A204.1 (cell line): ENCODE results near the gene ZNF438.
"Not testable (repeated sequence)": the region's sequence is repeated elsewhere in the genome, so short reads cannot be mapped to it uniquely, and the experiment has no call there.

Experiments
- FAIRE-seq: peaks from 2 replicates; lab custom pipeline; 2012; peaks lifted over from hg19 to GRCh38; lab: Jason Lieb, UNC

ZNF438 gene

DNA sequence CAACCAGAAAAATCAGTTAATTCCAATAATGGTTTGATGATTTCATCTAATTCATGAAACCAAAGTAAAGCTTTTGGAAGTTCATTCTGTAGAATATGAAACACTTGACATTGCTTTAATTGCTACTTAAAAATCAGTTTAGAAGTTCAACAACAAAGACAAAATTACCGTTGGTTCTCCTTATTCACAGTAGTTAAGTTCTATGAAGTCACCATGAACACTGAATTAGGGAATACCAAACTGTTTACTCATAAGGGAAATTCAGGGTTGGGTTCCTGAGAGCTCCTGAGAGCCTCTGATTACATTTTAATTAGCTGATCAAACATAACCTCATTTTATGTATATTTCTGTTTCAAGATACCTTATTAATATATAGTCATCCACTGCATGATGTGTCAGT lies 46.2 kb downstream of the ZNF438 start:
- FAIRE-seq, result no peak

DNA sequence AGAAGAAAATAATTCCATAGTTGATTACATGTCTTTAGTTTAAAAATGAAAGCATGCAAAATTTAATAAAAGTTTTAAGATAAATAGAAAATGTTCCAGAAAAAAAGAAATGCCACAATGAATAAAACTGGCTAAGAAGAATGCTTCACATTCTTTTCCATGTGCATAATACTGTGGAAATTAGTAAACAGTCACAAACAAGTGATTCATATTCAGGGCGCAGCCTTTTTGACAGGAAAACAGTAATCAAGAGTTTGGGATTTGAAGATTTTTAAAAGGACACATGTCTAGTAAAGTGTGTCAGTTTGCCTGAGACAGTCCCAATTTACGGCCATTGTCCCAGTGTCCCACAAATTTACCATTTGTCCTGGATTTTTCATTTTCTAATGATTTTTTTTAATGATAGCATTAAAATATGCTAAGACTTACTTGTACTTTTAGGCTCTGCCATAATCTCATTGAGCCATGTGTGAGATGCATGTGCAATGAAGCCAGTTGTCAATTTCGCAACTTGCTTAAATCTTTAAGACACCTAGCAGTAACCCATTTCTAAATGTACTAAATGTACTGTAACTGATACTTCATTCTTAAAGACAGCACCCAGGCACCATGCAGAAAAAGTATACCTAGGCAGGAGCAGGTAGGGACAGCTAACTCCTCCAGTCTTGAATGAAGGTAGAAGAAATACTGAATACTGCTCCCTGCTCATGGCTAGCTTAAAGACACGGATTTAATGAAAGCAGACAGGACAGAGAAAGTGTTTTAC lies 46.9 kb downstream of the ZNF438 start:
- no peak for FAIRE-seq

DNA sequence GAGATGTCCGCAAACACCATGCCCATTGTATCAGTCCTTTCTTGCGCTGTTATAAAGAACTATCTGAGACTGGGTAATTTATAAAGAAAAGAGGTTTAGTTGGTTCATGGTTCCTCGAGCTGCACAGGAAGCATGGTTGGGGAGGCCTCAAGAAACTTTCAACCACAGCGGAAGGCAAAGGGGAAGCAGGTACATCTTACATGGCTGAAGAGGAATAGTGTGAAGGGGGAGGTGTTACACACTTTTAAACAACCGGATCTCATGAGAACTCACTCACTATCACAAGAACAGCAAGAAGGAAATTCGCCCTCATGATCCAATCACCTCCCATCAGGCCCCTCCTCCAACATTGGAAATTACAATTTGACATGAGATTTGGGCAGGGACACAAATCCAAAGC lies 48.5 kb downstream of the ZNF438 start:
- not testable (repeated sequence) for FAIRE-seq

DNA sequence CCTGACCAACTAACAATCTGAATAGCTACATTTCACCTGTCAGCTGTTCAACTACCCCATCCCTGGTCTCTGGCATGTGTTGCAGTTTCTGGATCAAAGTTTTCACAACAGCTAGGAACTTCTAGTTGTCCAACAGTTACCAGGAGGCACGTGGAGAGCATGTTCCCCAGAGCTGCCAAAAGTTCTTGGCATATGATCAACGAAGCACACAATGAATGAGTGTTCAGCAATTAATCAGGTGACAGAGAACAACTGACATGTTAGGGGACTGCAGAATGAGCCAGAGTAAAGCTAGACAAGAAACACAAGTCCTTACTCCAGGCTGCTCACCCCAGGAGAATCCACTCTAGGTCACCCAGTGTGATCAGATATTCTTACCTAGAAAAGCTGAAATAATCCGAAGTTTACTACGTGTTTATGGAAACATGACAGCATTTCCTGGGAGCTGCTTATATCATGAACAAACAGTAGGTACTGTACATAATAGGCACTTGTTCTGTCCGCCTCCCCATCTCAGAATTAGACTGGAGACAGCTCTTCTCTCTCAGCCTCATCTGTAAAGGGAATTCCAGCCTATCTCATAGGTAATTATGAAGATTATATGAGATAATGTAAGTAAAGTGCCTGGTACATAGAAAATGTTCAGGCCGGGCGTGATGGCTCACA lies 50.6 kb downstream of the ZNF438 start:
- FAIRE-seq, result no peak

DNA sequence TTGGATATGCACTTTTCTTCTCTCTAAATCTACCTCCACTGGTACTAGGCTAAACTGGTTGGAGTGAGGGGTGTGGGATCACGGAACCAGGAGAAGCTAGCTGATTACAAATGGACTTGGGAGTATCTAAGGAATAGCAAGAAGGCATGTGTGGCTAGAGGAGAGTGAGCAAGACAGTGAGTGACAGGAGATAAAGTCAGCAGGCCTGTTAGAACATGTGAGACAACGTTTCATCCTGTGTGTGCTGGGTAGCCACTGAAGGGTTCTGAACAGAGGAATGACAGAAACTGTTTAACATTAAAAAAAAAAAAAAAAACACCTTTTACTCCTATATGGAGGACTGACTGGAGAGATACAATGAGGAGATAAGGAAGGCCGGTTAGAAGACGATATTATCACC lies 51.7 kb downstream of the ZNF438 start:
- FAIRE-seq, result no peak

DNA sequence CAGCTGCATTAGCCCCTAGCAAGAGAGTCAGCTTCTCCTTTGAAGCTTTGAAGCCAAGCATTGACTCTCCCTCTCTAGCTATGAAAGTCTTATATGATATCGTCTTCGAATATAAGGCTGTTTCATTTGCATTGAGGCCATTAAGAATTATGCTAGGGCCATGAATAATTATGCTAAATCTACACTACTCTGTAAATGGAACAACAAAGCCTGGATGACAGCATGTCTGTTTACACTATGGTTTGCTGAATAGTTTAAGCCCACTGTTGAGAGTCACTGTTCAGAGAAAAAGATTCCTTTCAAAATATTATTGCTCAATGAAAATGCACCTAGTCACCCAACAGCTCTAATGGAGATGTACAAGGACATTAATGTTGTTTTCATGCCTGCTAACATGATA lies 52.8 kb downstream of the ZNF438 start:
- no peak for FAIRE-seq

DNA sequence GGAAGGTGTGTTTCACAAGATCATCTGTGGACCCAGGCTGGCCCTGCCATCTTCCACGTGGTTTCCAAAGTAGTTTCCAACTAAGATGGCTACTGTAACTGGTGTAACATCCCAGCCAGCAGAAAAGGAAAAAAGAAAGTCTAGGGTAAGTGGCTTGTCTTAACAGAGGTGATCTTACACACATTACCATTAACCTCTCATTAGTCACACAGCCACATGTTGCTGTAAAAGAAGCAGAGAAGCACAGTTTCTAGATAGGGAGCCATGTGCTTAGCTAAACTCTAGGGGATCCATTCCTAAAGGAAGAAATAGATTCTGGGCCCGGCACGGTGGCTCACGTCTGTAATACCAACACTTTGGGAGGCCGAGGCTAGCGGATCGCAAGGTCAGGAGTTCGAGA lies 54.3 kb downstream of the ZNF438 start:
- FAIRE-seq, result no peak

DNA sequence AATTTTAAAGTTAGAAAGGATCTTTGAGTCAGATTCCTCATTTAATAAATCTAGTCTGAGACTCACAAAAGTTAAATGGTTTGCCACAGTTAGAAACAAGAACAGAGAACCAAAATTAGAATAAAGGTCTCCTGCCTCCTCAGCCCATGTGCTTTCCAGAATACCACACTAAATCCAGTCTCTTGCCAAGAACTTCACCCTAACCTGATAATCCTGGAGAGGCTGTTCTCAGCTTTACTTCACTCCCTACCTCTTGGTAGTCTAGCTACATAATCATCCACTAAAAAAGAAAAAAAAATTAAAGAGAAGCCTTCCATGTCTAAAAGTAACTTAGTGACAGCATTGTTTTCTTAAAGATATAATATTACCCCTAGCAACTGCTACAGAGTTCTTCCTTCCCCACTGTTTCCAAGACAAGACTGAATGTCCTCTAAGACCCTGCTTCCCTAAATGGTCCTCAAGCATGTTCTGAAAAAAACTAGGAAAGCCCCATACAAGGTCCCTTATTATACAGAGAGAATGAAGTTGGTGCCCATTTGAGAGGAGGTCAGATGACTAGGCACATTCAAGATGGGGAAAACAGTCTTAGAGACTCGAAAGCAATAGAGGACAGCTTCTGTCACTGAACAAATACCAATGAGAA lies 56.8 kb downstream of the ZNF438 start:
- FAIRE-seq, result no peak

DNA sequence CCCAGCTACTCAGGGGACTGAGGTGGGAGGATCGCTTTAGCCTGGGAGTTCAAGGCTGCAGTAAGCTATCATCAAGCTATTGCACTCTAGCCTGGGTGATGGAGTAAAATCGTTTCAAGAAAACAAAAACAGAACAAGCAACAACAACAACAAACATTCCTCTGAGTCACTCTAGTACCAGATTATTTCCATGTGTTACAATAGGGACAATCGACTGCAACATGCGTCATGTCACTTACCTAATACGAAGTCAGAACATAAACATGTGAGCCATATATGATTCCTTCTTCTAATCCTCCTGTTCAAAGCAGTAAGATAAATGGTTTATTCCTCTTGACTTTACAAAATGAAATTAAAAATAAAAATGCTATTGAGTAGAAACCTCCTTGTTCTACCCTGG lies 57.3 kb downstream of the ZNF438 start:
- no peak for FAIRE-seq

DNA sequence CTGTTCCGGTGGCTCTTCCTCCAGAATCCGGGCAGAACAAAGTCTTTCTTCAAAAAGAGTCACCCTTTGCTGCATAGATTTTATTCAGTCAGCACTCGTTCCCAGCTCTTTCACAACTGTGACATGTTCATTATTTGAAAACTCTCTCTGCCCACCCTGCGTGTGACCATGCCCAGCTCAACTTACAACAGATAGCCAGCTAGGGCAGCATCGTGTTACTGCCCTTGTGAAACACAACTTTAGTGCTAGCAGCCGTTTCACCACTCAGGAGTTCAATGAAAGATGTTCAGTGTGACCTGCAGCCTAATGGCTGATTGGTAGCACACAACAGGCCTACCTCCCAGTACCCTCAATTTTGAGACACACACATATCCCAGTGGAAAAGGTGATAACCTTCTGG lies 57.9 kb downstream of the ZNF438 start:
- FAIRE-seq, result no peak

DNA sequence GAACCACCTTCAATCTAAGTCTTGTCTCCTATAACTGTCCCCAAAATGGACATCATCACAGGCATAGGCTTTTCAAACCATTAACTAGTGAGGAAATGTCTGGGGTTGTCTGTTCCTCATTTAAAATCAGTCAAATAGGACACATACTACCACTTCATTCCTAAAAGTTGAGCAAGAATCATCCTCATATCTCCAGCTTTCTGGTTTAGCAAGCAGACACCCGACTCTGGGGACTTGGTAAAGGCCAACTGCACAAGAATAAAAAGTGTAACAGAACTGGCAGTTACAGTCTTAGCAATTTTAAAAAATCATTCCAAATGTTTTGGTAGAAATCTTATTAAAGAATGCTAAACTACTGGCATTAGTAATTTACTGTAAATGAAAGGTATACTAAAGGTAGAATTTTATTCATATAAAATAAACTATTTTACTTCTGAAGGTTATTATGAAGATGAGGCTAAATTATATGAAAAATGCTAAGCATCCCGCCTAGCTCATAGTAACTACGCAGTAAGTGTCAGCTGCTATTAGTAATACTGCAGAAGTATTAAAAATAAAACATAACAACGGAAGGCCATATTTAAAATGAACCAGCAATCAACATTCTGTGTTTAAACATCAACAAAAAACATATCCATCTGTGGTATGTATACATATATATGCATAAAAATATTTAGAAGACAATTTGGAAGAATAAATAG lies 60.8 kb downstream of the ZNF438 start:
- FAIRE-seq, result no peak

DNA sequence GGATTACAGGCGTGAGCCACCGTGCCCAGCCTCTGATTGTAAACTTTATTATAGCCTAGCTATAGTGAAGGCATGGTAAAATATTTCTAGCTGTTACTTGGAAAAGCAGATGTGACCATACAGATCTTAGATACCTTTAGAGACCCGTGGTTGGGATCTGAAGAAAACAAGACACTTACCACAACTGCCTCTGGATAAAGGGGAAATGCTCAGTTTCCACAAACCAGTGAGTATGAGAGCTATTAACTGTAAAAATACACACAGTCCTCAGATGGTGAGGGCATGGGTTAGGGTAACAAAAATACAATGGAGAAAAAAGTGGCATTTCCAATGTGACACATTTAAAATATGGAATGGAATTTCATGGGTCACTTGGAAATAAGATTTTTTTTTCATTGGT lies 63.0 kb downstream of the ZNF438 start:
- FAIRE-seq, result no peak

DNA sequence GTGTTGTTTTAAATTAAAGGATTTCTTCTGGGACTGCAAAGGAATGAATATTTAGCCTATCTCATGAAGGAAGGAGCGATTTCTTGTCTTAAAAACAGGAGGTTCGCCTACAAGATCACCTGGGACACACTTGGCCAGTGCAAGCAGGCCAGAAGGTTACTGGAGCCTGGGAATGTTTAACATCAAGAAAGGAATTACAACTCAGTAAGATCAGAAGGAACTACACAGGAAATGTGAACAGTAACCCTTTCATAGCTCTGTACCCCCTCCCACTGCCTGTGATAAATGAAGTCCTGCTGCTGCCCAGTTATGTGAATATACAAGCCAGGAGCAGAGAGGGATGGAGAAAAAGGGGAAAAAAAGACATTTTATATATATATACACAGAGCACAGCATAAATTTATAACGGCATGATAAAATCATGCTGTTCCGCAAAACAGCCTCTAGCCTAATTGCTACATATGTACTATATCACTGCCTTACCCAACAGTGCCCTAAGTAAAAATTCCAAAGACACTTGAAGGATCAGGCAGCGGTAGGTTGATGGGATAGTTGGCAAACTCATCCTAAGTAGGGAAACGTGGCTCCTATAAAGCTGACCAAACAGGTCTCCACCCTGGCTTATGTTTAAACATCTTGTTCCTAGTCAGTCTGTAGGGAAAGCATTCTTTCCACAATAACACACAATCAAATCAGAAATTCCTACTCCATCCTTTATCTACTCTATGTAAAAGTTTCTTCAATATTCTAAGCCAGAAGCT lies 63.8 kb downstream of the ZNF438 start:
- FAIRE-seq, result no peak

DNA sequence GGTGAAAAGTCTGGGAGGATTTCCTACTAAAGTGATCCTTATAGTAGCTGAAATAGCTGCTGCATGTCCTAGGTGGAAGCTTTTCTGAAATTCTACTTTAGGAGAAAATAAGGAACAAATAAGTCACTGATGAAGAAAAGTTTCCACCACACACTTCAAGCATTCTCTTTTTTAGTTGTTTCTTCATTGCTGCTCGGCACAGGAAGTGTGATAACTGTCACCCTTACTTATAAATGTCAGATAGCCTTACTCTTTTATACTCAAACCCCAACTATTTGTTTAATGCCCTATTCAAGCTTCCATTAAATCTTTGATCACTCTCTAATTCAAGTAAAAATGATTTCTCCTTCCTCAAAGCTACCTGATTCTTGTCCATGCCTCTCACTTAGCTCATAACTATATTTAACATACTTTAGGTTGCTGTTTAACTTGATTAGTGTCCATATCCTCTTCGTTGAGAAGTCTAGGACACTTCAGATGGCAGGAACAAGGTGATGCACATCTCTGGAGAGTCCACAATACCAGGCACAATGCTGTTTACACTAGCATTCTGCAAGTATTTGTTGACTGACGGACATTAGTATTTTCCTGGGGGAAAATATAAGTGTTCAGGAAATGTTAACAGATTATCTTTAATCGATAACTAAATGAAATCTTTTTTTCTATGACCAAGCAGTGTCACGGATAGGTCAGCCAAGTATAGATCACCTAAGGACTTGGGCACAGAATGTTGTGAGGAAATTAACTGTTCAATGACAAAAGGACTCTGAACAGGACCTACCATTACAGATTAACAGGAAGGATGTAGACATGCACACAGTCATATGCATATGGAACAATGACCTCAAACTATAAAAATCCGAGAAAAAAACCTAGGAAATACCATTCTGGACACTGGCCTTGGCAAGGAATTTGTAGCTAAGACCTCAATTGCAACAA lies 67.4 kb downstream of the ZNF438 start:
- no peak for FAIRE-seq

DNA sequence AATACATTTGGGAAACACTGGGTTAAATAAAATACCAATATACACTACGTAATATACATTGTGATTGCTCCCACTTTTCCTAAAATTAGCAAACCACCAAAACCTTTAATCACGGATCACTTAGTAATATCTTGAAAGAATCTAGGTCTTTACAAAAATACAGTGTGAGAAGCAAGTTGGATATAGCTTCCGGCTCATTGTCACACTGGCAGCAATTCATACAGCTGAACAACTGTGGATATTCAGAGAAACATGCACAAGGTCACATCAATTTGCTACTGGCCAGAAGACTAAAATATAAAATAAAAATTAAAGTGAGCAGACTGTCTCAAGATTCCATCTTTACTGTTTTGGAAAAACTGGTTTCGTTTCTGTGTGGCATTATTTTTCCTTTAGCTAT lies 69.1 kb downstream of the ZNF438 start:
- FAIRE-seq, result no peak

DNA sequence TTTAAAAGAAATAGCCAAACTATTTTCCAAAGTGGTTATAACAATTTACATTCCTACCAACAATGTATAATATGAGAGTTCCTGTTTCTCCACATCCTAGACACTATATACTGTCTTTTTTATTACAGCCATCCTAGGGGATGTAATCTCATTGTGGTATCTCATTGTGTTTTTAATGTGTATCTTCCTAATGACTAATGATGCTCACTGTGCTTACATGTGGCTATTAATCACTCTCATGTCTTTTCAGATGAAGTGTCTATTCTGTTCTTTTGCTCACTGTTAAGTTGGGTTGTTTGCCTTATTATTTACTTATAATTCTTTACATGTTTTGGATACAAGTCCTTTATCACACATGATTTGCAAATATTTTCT lies 71.8 kb downstream of the ZNF438 start:
- FAIRE-seq, result no peak

DNA sequence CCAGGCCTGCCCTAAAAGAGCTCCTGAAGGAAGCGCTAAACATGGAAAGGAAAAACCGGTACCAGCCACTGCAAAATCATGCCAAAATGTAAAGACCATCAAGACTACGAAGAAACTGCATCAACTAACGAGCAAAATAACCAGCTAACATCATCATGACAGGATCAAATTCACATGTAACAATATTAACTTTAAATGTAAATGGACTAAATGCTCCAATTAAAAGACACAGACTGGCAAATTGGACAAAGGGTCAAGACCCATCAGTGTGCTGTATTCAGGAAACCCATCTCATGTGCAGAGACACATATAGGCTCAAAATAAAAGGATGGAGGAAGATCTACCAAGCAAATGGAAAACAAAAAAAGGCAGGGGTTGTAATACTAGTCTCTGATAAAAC lies 82.4 kb downstream of the ZNF438 start:
- FAIRE-seq, result not testable (repeated sequence)

DNA sequence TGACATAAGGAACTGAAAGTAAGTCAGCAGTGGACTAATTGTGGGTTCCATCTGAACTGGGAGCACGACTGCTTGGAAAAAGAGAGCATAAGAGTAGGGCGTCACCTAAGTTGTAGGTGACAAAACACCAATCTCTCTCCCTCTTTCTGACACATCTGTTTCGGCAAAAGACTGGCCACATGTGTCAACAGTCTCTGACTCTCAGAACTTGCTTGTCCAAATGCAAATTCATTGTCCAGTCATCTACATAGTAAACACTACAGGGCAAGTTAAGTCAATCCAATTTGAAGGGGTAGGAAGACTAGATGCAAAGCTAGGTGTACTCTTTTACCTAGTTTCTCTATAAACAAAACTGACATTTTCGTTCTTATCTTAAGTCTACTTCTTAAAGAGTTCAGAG lies 87.7 kb downstream of the ZNF438 start:
- FAIRE-seq, result no peak

DNA sequence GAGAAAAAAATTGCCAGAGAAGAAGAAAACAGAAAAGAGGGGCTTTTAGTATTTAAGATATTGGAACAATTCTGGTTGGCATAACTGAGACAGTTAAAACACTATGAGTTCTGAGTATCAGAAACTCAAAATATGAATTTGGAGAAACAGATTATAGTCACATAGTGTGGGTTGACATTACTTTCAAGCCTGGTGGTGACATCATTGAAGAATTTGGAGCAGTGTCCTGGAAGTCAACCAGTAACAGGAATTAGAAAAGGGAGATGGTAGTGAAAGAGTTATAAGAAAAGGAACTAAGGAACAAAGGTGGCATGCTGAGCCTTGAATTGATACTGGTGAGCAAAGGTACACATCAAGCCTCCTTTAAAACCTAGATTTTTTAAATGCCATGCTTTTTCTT lies 88.2 kb downstream of the ZNF438 start:
- FAIRE-seq, result no peak

DNA sequence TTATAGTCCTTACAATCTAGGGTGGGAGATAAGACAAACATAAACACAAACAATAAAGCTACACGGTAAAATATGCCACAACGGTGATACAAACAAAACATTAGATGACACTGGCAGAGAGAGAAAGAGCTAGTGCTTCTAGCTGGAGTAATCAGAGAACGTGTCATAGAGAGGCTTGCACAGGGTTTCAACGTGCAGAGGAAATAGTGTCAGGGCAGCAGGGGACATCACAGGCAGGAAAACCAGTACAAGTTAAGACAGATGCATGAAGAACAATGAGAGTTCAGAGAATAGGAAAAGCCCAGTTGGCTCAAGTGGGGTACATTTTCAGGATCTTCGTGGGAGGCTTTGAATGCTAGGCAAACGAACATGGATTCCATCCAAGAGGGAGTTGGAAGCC lies 91.4 kb downstream of the ZNF438 start:
- no peak for FAIRE-seq

DNA sequence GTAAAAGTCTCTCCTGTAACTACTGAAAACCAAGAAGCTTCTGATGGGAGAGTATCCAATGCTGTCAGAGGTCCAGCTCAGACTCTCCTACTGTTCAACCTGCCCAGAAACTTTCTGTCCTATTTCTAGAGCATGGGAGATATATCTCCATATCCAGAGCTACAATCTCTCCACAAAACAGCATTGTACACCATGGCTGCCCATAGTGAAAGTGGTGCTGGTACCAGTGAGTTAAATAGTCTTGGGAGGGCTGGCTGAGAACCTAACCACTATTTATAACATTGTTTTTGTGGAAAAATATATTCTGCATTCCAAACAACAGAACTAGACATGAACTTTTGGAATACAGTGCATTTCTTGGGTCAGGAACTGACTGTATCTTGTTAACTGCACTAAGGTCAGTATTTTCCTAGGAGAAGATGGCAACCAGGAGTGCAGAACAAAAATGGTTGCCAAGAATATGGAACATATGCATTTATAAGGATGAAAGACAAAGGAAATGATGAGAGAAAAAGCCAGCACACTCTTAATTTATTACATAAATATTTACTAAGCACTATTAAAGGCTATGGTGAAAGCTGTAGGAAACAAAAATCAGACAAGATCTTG lies 91.9 kb downstream of the ZNF438 start:
- FAIRE-seq, result no peak
